Astrocyte (in vitro differentiated cells and primary cell): Measurements from ENCODE around the gene ZNF80. TPM values are rescaled to one million over a fixed set of nuclear protein-coding genes. Genes with fewer than 3 reads are reported as not detected.
A peak's percentile ranks its signal among the peaks of the same experiment; 100 is the strongest.

ENCODE experiments used
- DNase-seq: peaks from one replicate; pipeline ENCODE4 v3.0.0-alpha.2; 2010; ENCODE audit warnings: low read depth
- FAIRE-seq: peaks from 2 replicates; lab custom pipeline; 2011; peaks lifted over from hg19 to GRCh38; lab: Jason Lieb, UNC
- H2AFZ ChIP-seq: 2 replicates; pipeline ENCODE4 v1.6.0; 2012; ENCODE audit warnings: low read depth, low read length, inconsistent platforms
- H3K27ac ChIP-seq: 2 replicates; pipeline ENCODE4 v1.5.1; 2011; ENCODE audit warnings: low read depth, low read length, inconsistent platforms
- H3K27me3 ChIP-seq: 2 replicates; pipeline ENCODE4 v1.6.0; 2011; ENCODE audit warnings: low read length, inconsistent platforms; ENCODE audit not compliant: insufficient read depth
- H3K36me3 ChIP-seq: 2 replicates; pipeline ENCODE4 v1.5.1; 2011; ENCODE audit warnings: low read length, inconsistent platforms; ENCODE audit not compliant: insufficient read depth
- H3K4me1 ChIP-seq: 2 replicates; pipeline ENCODE4 v1.5.1; 2011; ENCODE audit warnings: low read length, inconsistent platforms; ENCODE audit not compliant: insufficient read depth
- H3K4me2 ChIP-seq: 2 replicates; pipeline ENCODE4 v1.6.0; 2012; ENCODE audit warnings: low read length, inconsistent platforms
- H3K4me3 ChIP-seq: 2 replicates; pipeline ENCODE4 v1.5.1; 2011; ENCODE audit warnings: low read depth, mild to moderate bottlenecking, low read length, inconsistent platforms; ENCODE audit not compliant: insufficient read depth
- H3K79me2 ChIP-seq: 2 replicates; pipeline ENCODE4 v1.6.0; 2012; ENCODE audit warnings: mild to moderate bottlenecking, low read length, inconsistent platforms; ENCODE audit not compliant: insufficient read depth
- H3K9ac ChIP-seq: 2 replicates; pipeline ENCODE4 v1.6.0; 2012; ENCODE audit warnings: mild to moderate bottlenecking, low read length, inconsistent platforms
- H3K9me3 ChIP-seq: 2 replicates; pipeline ENCODE4 v1.5.1; 2012; ENCODE audit warnings: low read depth, mild to moderate bottlenecking, low read length, inconsistent platforms; ENCODE audit not compliant: insufficient read depth
- H4K20me1 ChIP-seq: 2 replicates; pipeline ENCODE4 v1.6.0; 2012; ENCODE audit warnings: low read length, inconsistent platforms; ENCODE audit not compliant: insufficient read depth
- H3K27ac Mint-ChIP-seq: one replicate; pipeline ENCODE4 v1.8.0; 2021; ENCODE audit warnings: mild to moderate bottlenecking, mixed read lengths; ENCODE audit not compliant: unreplicated experiment
- H3K27me3 Mint-ChIP-seq: one replicate; pipeline ENCODE4 v1.8.0; 2021; ENCODE audit warnings: low read depth, mixed read lengths; ENCODE audit not compliant: unreplicated experiment
- H3K36me3 Mint-ChIP-seq: one replicate; pipeline ENCODE4 v1.8.0; 2021; ENCODE audit warnings: low read depth, mixed read lengths; ENCODE audit not compliant: unreplicated experiment
- H3K4me1 Mint-ChIP-seq: one replicate; pipeline ENCODE4 v1.8.0; 2021; ENCODE audit warnings: low read depth, mixed read lengths; ENCODE audit not compliant: unreplicated experiment
- H3K4me3 Mint-ChIP-seq: one replicate; pipeline ENCODE4 v1.8.0; 2021; ENCODE audit warnings: mild to moderate bottlenecking, moderate library complexity, mixed read lengths; ENCODE audit not compliant: unreplicated experiment
- H3K9me3 Mint-ChIP-seq: one replicate; pipeline ENCODE4 v1.8.0; 2021; ENCODE audit warnings: mild to moderate bottlenecking, mixed read lengths; ENCODE audit not compliant: unreplicated experiment
- EZH2 ChIP-seq: IDR thresholded peaks from 2 replicates; pipeline ENCODE4 v1.6.1; 2012; ENCODE audit warnings: mild to moderate bottlenecking, low read length, inconsistent platforms; ENCODE audit not compliant: insufficient read depth
- total RNA-seq: library from RNA; stranded (reverse); gene quantifications from 2 replicates; pipeline ENCODE4 v1.2.1, GENCODE V29; 2021
- TF ChIP-seq, protein P1 (sequence below): IDR thresholded peaks from 2 replicates; pipeline ENCODE4 v1.5.1; 2011; ENCODE audit warnings: low read depth, mild to moderate bottlenecking, inconsistent platforms, low read length, moderate library complexity; ENCODE audit not compliant: insufficient read depth

ZNF80 gene
- total RNA-seq, 1 donor from 2014 or later = not detected

DNA sequence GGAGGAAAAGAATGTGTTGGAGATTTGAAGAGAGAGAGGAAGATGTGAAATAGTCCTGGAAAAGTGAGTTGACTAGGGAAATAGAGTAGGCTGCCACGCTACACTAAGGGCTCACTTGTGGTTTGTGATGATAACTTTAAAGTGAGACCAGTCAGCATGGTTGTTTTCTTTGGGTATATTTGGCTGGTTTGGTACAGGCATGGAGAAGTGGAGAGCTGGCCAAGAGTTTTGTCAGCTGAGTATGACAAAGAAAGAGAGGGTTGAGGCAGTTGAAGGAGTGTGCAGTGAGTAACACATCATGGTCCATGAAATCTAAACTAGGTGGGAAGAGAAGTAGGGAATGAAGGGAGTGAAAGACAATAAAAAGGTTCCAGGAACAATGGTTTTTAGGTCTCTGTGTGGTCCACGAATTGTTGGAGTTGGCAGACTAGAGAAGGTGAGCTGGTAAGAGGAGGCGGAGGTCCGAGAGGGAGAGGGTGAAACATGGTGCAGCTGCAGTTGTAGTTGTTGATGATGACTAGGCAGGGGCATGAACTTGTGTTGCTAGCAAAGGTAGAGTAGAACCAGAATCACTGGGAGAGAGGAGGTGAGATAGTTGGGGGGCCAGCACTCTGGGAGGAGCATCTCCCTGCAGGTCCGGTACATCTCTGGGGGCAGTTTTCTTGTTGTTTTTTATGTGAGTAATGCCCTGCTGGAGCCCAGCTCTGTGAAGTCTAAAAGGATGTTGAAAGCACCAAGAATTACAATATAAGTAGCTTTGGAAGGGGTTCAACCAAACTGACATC lies 21.0 kb downstream of the ZNF80 start:
- Mint-ChIP-seq H3K27me3 (peaks cover 3% of the 10 kb centered on the region), H3K4me3 (no peak overlapping the region), H3K4me1 (peaks cover 3% of the 10 kb centered on the region), H3K9me3 (no peaks in the 10 kb centered on the region), H3K27ac (no peak overlapping the region), H3K36me3 (no peaks in the 10 kb centered on the region)
- FAIRE-seq (peak; percentile 23), DNase-seq (peak; percentile 73)
- Histone ChIP-seq H3K79me2 (no peaks in the 10 kb centered on the region), H2AFZ (no peak overlapping the region), H3K9ac (no peak overlapping the region), H3K27me3 (no peaks in the 10 kb centered on the region), H3K27ac (peak overlapping the region; percentile 46), H3K4me1 (peaks cover 59% of the 10 kb centered on the region), H3K9me3 (no peaks in the 10 kb centered on the region), H3K4me2 (peak overlapping the region; percentile 63), H3K36me3 (no peaks in the 10 kb centered on the region), H3K4me3 (no peak overlapping the region), H4K20me1 (no peaks in the 10 kb centered on the region)
- no peak for TF ChIP-seq EZH2

DNA sequence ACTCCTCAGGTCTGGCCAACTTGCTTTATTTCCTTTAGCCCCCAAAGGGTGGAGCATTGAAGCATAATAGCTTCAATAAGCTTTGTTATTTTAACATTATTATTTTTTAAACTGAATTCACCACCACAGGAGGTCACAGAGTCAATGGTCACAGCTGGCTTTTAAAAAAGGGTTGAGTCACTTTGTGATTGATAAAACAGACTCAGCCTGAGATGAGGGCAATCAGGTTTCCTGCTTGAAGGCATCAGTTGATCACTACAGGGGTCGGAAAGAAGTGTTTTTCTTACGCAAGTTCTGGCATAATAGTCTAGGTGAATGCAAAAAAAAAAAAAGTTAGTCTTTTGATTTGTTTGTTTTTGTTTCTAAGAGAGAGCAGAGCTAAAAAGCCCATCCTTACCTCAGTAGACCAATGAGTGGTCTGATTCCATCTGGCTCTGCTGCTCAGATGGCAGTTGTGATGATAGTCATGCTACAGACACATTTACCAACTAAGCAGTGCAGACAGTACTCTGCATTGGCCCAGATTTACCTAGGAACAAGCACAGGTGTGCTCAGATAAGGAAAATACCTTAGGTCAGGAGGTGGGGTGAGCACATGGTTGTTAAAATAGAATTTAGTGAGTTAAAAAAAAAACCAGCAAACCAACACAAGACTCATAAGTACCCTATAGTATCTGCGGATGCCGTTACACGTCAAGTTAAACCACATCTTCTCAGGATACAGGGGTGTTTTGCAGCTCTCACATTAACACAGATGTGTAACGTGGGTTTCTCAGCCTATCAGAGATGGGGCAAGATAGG lies 22.6 kb downstream of the ZNF80 start:
- Histone ChIP-seq H4K20me1 (no peaks in the 10 kb centered on the region), H3K27me3 (no peaks in the 10 kb centered on the region), H3K79me2 (no peaks in the 10 kb centered on the region), H3K4me1 (peaks cover 59% of the 10 kb centered on the region), H2AFZ (peak overlapping the region; percentile 79), H3K9me3 (no peaks in the 10 kb centered on the region), H3K36me3 (no peaks in the 10 kb centered on the region), H3K9ac (peak overlapping the region; percentile 73), H3K4me2 (peak overlapping the region; percentile 85), H3K27ac (peak overlapping the region; percentile 72), H3K4me3 (peak overlapping the region; percentile 43)
- FAIRE-seq (no peak), DNase-seq (no peak)
- TF ChIP-seq, protein P1, sequence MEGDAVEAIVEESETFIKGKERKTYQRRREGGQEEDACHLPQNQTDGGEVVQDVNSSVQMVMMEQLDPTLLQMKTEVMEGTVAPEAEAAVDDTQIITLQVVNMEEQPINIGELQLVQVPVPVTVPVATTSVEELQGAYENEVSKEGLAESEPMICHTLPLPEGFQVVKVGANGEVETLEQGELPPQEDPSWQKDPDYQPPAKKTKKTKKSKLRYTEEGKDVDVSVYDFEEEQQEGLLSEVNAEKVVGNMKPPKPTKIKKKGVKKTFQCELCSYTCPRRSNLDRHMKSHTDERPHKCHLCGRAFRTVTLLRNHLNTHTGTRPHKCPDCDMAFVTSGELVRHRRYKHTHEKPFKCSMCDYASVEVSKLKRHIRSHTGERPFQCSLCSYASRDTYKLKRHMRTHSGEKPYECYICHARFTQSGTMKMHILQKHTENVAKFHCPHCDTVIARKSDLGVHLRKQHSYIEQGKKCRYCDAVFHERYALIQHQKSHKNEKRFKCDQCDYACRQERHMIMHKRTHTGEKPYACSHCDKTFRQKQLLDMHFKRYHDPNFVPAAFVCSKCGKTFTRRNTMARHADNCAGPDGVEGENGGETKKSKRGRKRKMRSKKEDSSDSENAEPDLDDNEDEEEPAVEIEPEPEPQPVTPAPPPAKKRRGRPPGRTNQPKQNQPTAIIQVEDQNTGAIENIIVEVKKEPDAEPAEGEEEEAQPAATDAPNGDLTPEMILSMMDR = no peak
- TF ChIP-seq EZH2 = no peak
- Mint-ChIP-seq H3K4me3 (no peak overlapping the region), H3K9me3 (no peaks in the 10 kb centered on the region), H3K27me3 (peaks cover 3% of the 10 kb centered on the region), H3K36me3 (no peaks in the 10 kb centered on the region), H3K27ac (no peak overlapping the region), H3K4me1 (peaks cover 3% of the 10 kb centered on the region)

DNA sequence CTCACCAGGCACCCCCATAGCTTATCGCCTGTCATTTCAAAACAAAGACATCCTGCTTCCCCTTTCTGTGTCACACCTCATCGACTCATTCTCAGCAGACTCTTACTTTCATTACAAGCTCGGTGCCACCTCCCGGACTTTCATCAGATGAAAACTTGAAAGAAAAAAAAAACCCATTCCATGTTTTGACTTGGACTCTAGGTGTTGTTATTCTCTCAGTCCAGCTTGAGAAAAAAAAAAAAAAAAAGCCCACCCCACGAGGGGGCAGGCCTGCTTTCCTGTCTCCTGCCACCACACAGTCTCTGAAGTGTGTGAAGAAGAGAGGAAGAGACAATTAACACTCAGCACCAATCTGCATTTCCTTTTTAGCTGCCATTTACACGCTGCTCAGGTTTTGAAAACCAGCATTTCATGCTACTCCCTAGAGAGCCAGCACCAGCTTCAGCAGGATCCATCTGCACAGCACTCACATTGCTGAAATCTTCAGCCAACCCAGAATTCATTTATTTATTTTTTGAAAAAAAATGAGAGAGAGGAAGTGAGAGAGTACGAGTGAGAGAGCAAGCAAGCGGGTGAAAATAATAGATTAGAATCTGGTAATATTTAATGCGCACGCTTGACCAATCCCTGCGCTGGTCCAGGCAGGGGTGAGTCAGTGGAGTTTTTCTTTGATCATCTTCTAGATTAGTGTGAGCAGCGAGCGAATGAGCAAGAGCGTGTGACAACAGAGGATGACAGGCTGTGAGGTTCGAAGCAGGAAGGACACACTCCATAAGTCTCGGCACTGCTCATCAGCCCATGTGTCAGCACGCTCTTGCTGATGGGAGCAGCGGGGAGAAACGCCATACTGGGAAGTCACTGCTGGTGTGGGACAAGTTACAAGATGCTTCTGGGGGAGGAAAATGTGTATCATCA lies 23.5 kb downstream of the ZNF80 start:
- TF ChIP-seq, protein P1 = no peak
- TF ChIP-seq EZH2 = no peak
- no peaks in the 10 kb centered on the region for H4K20me1 ChIP-seq
- peak overlapping the region; percentile 85 for H3K4me2 ChIP-seq
- no peaks in the 10 kb centered on the region for H3K27me3 ChIP-seq
- Mint-ChIP-seq H3K4me3 (no peak overlapping the region), H3K27ac (no peak overlapping the region), H3K36me3 (no peaks in the 10 kb centered on the region), H3K4me1 (peaks cover 3% of the 10 kb centered on the region), H3K27me3 (peaks cover 3% of the 10 kb centered on the region), H3K9me3 (no peaks in the 10 kb centered on the region)
- peak; percentile 77 for DNase-seq
- peak overlapping the region; percentile 43 for H3K4me3 ChIP-seq
- H2AFZ ChIP-seq = peak overlapping the region; percentile 79
- H3K36me3 ChIP-seq = no peaks in the 10 kb centered on the region
- H3K79me2 ChIP-seq = no peaks in the 10 kb centered on the region
- peaks cover 59% of the 10 kb centered on the region for H3K4me1 ChIP-seq
- H3K9me3 ChIP-seq = no peaks in the 10 kb centered on the region
- H3K9ac ChIP-seq = peak overlapping the region; percentile 73
- FAIRE-seq = peak; percentile 69
- H3K27ac ChIP-seq = peak overlapping the region; percentile 72
